HG03457 (cell line): ENCODE measurements around the gene DUS1L.
"Not testable (repeated sequence)": the region's sequence is repeated elsewhere in the genome, so short reads cannot be mapped to it uniquely, and the experiment has no call there.

Experiments used
- ATAC-seq: cut with Tn5 transposase; IDR thresholded peaks from one replicate; pipeline ENCODE4 v1.9.1; 2021; ENCODE audit warnings: moderate number of reproducible peaks; ENCODE audit not compliant: unreplicated experiment

Gene DUS1L

GRCh38 chr17:82045936-82046484 lies 19.6 kb downstream of the DUS1L start:
- no peak for ATAC-seq

- no peak for ATAC-seq
These were observed 22.1 kb downstream of the DUS1L start for GRCh38 chr17:82043507-82043906.

GRCh38 chr17:82042649-82043048 lies 23.0 kb downstream of the DUS1L start:
- ATAC-seq, result no peak

- no peak for ATAC-seq
These were observed 24.3 kb downstream of the DUS1L start for GRCh38 chr17:82041144-82041814.

- ATAC-seq, result no peak
These were observed 25.8 kb downstream of the DUS1L start for GRCh38 chr17:82039695-82040299.

- not testable (repeated sequence) for ATAC-seq
These were observed 26.7 kb downstream of the DUS1L start for GRCh38 chr17:82038796-82039409.

GRCh38 chr17:82037889-82038195 lies 27.8 kb downstream of the DUS1L start:
- ATAC-seq, result no peak

- ATAC-seq, result peak; percentile 68
These were observed 28.3 kb downstream of the DUS1L start, which contains the start of gene DCXR for GRCh38 chr17:82037092-82037888. DCXR (minus strand) TSS chr17:82037697; CDS start chr17:82037682, 15 bp downstream.

GRCh38 chr17:82036634-82037091 lies 28.9 kb downstream of the DUS1L start:
- no peak for ATAC-seq

- ATAC-seq, result no peak
These were observed 29.5 kb downstream of the DUS1L start for GRCh38 chr17:82035956-82036633.

- ATAC-seq, result no peak
These were observed 30.1 kb downstream of the DUS1L start for GRCh38 chr17:82035488-82035887.

GRCh38 chr17:82034371-82035011 lies 31.1 kb downstream of the DUS1L start:
- ATAC-seq, result no peak

- ATAC-seq, result no peak
These were observed 32.1 kb downstream of the DUS1L start for GRCh38 chr17:82033359-82034085.

GRCh38 chr17:82031885-82032627 lies 33.5 kb downstream of the DUS1L start:
- no peak for ATAC-seq

GRCh38 chr17:82031303-82031884 lies 34.2 kb downstream of the DUS1L start, which contains the start of gene RAC3:
RAC3 (plus strand) TSS chr17:82031678; CDS start chr17:82031762, 84 bp downstream.
- no peak for ATAC-seq

- ATAC-seq, result no peak
These were observed 34.9 kb downstream of the DUS1L start for GRCh38 chr17:82030470-82031302.

GRCh38 chr17:82029990-82030469 lies 35.6 kb downstream of the DUS1L start:
- ATAC-seq, result no peak
